GM21381 (cell line): ENCODE results near the gene MXD3.
"Not testable (repeated sequence)": the region's sequence is repeated elsewhere in the genome, so short reads cannot be mapped to it uniquely, and the experiment has no call there.

Source experiments
- ATAC-seq: cut with Tn5 transposase; IDR thresholded peaks from one replicate; pipeline ENCODE4 v1.9.1; 2021; ENCODE audit warnings: mild to moderate bottlenecking, moderate library complexity; ENCODE audit not compliant: unreplicated experiment

The MXD3 gene

GRCh38 chr5:177344891-177345290, 33.2 kb upstream of the MXD3 start:
- ATAC-seq: no peak

- ATAC-seq: no peak
Observed at GRCh38 chr5:177343777-177344176, 32.1 kb upstream of the MXD3 start.

GRCh38 chr5:177343000-177343399, 31.3 kb upstream of the MXD3 start:
- not testable (repeated sequence) for ATAC-seq

DNA sequence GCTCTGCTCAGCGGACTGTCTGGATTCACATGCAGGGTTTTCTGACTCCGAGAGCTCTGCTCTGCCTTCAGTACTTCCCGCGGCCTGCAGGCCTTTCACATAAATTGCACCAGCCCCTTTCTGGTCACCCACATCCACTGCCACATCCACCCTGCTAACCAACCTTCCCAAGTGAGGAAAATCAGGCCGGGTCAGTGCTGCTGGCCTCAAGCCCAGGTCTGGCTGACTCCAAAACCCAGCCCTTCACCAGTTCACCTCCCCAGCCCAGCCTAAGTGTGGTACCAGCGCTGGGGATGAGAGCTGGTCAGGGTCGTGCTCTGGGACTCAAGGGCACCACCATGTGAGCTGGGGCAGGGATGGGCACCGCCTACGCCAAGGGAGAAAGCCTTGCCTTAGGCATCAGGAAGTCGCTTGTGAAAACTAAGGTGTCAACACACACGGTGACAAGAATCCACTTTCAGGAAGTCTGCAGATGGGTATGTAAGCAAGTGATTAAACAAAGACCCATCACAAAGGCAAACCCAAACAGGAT, 27.5 kb upstream of the MXD3 start:
- no peak for ATAC-seq

DNA sequence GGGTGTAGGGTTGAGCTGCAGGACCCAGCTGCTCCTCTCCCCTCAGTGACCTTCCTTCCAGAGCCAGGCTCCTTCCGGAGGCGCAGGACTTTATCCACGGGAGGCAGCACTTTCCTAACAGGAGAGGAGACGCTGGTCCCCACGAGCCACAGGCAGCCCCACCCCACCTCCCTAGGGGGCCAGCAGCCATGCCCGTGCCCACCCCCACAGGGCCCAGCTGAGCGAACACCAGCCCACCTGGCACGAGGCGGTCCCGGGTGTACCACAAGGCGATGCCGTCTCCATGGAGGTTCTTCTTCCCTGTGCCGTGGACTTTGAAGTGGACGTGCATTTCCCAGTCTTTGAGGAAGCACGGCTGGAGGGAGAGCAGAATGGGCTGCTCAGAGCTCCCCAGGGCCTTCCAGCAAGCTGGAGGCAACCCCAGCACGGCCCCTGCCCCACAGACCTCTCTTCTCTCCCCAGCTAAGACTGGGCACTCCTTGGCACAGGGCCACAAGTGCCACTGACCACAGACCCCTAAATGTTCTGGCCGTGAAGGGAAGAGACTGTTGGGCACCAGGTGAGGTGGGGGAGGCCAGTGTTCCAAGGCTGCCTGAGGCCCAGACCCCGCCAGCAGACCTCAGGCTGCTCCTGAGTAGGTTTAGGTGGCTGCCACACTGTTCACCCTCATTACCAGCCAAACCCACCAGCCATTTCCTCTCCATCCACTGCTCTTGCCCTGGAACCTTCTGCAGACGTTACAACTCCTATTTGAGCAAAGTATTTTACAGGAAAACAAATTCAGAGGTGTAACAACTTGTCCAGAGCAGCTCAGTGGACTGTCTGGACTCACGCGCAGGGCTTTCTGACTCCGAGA, 26.8 kb upstream of the MXD3 start:
- ATAC-seq: no peak

- ATAC-seq: no peak
Observed at GRCh38 chr5:177336603-177337494, 25.2 kb upstream of the MXD3 start.

DNA sequence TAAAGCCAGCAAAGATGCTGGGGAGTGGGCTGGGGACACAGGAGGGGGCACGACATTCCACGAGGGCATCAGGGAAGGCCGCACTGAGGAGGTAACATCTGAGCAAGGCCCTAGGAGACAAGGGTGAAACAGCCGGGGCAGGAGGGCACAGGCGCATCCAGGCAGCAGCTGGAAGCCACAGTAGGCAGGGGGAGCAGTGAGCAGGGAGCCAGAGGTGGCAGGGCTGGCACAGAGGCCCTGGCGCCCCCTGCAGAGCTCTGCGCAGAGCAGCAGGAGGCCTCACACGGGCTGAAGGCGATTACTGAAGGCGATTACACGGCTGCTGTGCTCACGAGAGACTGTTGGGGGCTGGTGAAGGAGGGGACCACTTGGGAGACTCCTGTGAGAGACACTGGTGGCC, 24.4 kb upstream of the MXD3 start:
- ATAC-seq: no peak

GRCh38 chr5:177335701-177336065, 24.0 kb upstream of the MXD3 start:
- no peak for ATAC-seq

- no peak for ATAC-seq
Observed at GRCh38 chr5:177334781-177335700, 23.3 kb upstream of the MXD3 start.

DNA sequence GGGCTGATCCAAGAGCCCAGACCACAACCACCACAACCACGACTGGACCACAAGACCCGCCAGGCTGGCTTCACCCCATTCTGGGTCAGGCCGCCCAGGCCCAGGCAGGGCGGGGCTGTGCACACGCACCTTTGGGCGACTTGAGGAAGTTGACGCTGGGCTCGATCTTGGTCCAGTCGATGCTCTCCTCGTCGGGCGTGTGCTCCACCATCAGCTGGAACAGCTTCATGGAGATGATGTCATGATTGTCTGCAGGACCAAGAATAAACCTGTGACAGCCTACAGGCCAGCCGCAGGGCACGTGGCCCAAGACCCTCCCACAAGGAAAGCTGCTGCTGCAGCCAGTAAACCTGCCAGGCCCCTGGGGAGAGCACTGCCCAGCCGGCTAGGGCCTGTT, 22.5 kb upstream of the MXD3 start:
- ATAC-seq: no peak

- no peak for ATAC-seq
Observed at GRCh38 chr5:177333420-177334154, 21.9 kb upstream of the MXD3 start.

- no peak for ATAC-seq
Observed at GRCh38 chr5:177332896-177333260, 21.2 kb upstream of the MXD3 start.

DNA sequence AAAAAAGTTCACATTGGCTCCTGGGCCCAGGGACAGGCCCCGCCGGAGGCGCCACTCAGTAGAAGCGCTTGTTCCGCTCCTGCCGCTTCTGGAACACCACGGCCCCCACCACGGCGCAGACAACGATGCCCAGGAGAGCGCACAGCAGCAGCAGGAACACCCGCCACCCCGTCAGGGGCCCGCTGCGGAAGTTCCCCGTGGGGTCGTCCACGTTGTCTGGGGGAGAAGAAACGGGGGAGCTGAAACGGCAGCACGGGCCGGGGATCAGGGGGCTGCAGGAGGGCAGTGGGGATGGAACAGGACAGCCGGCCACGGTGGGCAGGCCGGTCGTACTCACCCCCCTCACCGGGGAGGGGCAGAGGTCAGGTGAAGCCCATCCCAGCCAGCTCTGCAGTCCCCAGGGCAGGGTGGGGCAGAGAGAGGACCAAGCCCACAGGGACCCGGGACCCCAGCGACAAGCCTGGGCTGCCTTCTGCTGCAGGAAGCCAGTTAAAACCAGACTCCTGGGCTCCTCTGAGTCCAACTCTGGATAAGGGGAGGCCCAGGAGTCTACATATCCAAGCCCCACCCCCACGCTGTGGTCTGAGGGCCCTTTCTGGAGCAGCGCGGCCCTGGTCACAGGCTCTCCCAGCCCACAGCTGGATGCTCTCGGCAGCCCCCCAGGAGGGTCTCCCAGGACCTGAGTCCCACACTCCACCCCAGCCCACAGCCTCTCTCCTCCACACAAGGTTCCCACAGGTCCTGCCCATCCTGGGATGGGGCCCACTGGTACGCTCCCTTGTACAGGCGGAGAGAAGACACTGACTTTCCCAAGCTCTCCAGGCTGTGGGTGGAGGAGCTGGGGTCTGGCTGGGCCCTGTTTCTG, 20.6 kb upstream of the MXD3 start:
- no peak for ATAC-seq

DNA sequence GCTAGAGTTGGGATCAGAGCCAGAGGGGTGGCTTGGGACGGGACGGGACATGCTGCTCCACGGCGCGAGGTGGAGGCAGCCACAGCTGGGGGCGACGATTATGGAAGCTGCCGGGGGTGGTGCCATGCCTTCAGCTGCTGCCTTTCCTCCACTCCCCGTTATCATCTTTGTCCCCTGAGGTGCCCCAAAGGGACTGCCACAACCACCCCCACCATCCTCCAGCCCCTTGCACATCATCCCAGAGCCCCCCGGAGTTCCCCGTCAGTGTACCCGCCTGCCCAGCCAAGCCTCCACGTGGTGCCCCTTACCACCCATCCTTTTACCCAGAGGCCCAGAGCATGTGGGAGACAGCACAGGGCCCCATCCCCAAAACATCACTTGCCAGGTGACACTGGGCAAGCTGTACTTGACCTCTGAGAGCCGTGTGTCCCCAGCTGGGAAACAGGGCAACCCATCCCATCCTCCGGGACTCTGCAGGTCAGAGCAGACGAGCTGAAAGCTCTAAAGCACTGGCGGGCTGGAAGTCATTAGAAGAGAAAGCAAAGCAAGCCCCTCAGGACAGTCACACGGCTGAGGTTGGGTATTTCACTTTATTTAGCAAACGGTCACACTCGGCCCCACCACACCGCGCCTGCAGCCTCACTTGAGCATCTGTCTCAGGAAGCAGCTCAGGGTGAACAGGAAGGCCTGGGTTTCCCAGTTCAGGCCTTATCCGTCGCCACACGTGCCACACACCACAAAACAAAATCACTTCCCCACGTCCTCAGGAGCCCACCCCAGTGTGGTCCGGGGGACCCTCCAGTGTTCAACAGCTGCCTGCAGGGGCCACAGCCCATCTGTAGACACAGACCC, 19.5 kb upstream of the MXD3 start:
- no peak for ATAC-seq

DNA sequence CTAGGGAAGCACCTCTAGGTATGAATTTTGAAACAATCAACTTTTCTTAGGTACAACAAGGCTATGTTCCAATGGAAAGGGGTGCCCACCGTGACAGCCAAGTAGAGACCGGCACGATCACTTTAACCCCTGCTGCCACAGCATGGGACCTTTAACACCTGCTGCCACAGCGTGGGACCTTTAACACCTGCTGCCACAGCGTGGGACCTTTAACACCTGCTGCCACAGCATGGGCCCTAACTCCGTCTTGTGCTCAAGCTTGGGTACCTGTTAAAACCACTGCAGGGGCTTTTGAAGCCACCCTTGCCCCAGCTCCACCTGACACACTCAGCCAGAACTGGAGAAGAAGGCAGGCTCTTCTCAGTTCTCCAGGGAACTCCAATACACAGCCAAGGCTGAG, 18.2 kb upstream of the MXD3 start:
- ATAC-seq: no peak

GRCh38 chr5:177328545-177329231, 17.0 kb upstream of the MXD3 start:
- no peak for ATAC-seq
